Measurements from ENCODE around the gene CDK16. TPM values are rescaled to one million over a fixed set of nuclear protein-coding genes. Genes with fewer than 3 reads are reported as not detected.

CDK16 gene
- polyA plus RNA-seq, 1 of the 3 experiments (the other 2 are of a cell fraction): 116 TPM

DNA sequence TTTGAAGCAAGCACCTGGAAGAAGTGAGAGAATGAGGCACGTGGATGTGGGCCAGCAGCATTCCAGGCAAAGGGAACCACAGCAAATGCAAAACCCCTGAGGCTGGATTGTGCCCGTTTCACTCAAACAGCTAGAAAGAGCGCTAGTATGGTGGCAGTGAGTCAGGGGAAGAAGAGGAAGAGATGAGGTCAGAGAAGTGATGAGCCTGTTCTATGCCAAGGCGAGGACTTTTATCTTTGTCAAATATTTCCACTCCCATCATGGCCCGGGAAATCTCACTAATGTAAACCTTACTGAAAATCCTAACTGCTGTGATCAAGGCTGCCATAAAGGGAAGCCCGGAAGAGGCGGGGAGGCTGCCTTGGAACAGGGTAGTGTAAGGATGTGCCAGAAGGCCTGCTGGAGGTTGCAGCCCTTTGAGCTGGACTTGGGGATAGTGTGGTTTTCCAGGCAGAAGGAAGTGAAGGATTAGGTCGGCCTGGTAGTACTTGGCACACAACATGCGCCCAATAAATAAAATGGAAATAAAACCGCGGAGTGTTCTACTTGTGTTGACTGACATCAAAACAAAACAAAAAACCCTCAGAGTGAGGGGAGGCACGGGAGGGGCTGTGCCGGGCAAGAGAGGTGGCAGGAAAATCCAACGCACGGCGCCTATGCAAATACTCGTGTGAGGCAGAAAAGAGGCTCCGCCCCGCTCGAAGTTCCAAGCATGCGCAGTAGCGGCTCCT, 1.2 kb upstream of the CDK16 start:
- H3F3A ChIP-seq (replicated peaks; ENCODE audit: insufficient read depth): peaks cover 24% of the 10 kb centered on the region
- POLR2A ChIA-PET: interaction anchor here (0.7 to 1.5 kb wide), 4 partner anchors 12 to 168 kb away, joined by 3 to 10 read pairs (median 4); partner anchors contain the start of gene USP11
- no peaks in the 10 kb centered on the region for H3K27me3 ChIP-seq (ENCODE audit: insufficient read depth)
- no peaks in the 10 kb centered on the region for H3K9me2 ChIP-seq
- peaks cover 21 to 39% of the 10 kb centered on the region in 2 experiments for H3K36me3 ChIP-seq (replicated peaks in 1 of 2; ENCODE audit: control insufficient read depth in 1 of 2, insufficient read depth in 2 of 2, low read length in 1 of 2)
- TF ChIP-seq NRF1 (IDR thresholded peaks at IDR 0.05; ENCODE audit: low read depth, low read length) (no peak; the same call in 1 of the 2 replicates), GABPA (IDR thresholded peaks at IDR 0.05; ENCODE audit: low read depth) (no peak), TAF1 (IDR thresholded peaks at IDR 0.05; ENCODE audit: borderline replicate concordance, low read depth, low read length) (no peak), POLR2AphosphoS5 (IDR thresholded peaks at IDR 0.05; ENCODE audit: low read depth, low read length) (peak; percentile 33; the same call in 1 of the 2 replicates), YY1 (IDR thresholded peaks at IDR 0.05; ENCODE audit: low read depth) (no peak), EP300 (IDR thresholded peaks at IDR 0.05; ENCODE audit: borderline replicate concordance in 1 of 2, low read depth in 1 of 2, low read length in 1 of 2) (no peak), TCF12 (IDR thresholded peaks at IDR 0.05) (no peak), MXI1 (IDR thresholded peaks at IDR 0.05; ENCODE audit: low read depth, low read length) (no peak), ELF1 (IDR thresholded peaks at IDR 0.05) (no peak)
- TF ChIP-seq, protein P1, sequence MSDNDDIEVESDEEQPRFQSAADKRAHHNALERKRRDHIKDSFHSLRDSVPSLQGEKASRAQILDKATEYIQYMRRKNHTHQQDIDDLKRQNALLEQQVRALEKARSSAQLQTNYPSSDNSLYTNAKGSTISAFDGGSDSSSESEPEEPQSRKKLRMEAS (IDR thresholded peaks at IDR 0.05; ENCODE audit: low read depth): peak; percentile 11; the same call in 1 of the 2 replicates
- TF ChIP-seq, protein P2, sequence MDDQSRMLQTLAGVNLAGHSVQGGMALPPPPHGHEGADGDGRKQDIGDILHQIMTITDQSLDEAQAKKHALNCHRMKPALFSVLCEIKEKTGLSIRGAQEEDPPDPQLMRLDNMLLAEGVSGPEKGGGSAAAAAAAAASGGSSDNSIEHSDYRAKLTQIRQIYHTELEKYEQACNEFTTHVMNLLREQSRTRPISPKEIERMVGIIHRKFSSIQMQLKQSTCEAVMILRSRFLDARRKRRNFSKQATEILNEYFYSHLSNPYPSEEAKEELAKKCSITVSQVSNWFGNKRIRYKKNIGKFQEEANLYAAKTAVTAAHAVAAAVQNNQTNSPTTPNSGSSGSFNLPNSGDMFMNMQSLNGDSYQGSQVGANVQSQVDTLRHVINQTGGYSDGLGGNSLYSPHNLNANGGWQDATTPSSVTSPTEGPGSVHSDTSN (IDR thresholded peaks at IDR 0.05): no peak
- DNase-seq: peak; percentile 49
- no peaks in the 10 kb centered on the region for H3K9me3 ChIP-seq
- H3K4me1 ChIP-seq (ENCODE audit: control insufficient read depth in 1 of 2, insufficient read depth in 2 of 2, low read depth in 1 of 2, low read length in 1 of 2): peaks cover 7 to 30% of the 10 kb centered on the region in 2 experiments; a peak in 3 of 4 replicates
- WGBS (ENCODE audit: low lambda C conversion rate): 35% methylated on average over 11 of the region's 22 CpGs
- peak overlapping the region; percentile 65 for H3K4me2 ChIP-seq
- CTCF ChIA-PET: no interaction called here
- H4K20me1 ChIP-seq (ENCODE audit: insufficient read depth): peaks cover 43% of the 10 kb centered on the region
- H3K27ac ChIP-seq (ENCODE audit: low read depth in 2 of 2, low read length in 1 of 2): peak overlapping the region; percentile 84 to 90
- H3K79me2 ChIP-seq (ENCODE audit: insufficient read depth): peaks cover 40% of the 10 kb centered on the region
- H3K9ac ChIP-seq: peak overlapping the region; percentile 65
- no peak overlapping the region for H2AFZ ChIP-seq (ENCODE audit: low read depth)
- peak overlapping the region; percentile 23; a peak in 3 of 4 replicates for H3K4me3 ChIP-seq (ENCODE audit: low read depth in 2 of 2, low read length in 1 of 2)

DNA sequence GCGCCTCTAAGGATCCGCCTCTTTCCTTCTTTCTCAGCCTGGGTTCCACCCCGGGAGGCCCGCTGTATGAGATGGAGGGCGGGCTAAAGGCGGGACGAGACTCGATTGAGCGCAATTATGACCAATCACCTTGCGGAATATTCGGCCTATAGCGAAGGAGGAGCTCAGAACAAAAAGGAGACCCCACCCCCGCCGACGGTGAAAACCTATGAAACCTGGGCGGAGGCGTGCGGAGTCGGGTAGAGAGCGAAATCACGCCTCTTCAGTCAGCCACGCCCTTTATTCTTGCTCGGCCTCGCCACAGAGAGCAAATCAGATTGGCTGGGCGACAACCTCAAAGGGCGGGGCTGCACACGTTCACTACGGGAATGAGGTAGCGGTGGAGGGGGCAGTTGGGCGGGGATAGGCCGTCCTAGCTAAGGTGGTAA, 615 bp upstream of the CDK16 start:
- Histone ChIP-seq H3K9me3 (no peaks in the 10 kb centered on the region), H3K4me1 (ENCODE audit: control insufficient read depth in 1 of 2, insufficient read depth in 2 of 2, low read depth in 1 of 2, low read length in 1 of 2) (peaks cover 7 to 29% of the 10 kb centered on the region in 2 experiments; a peak in 3 of 4 replicates), H2AFZ (ENCODE audit: low read depth) (peak overlapping the region; percentile 84; the same call in 1 of the 2 replicates), H4K20me1 (ENCODE audit: insufficient read depth) (peaks cover 47% of the 10 kb centered on the region), H3K27ac (ENCODE audit: low read depth in 2 of 2, low read length in 1 of 2) (peak overlapping the region; percentile 92 to 96), H3K4me2 (peak overlapping the region; percentile 98), H3K9me2 (no peaks in the 10 kb centered on the region), H3K9ac (peak overlapping the region; percentile 95), H3F3A (replicated peaks; ENCODE audit: insufficient read depth) (peaks cover 24% of the 10 kb centered on the region), H3K4me3 (ENCODE audit: low read depth in 2 of 2, low read length in 1 of 2) (peak overlapping the region; percentile 88 to 90), H3K27me3 (ENCODE audit: insufficient read depth) (no peaks in the 10 kb centered on the region), H3K36me3 (replicated peaks in 1 of 2; ENCODE audit: control insufficient read depth in 1 of 2, insufficient read depth in 2 of 2, low read length in 1 of 2) (peaks cover 17 to 33% of the 10 kb centered on the region in 2 experiments), H3K79me2 (ENCODE audit: insufficient read depth) (peaks cover 44% of the 10 kb centered on the region)
- TF ChIP-seq, protein P3, sequence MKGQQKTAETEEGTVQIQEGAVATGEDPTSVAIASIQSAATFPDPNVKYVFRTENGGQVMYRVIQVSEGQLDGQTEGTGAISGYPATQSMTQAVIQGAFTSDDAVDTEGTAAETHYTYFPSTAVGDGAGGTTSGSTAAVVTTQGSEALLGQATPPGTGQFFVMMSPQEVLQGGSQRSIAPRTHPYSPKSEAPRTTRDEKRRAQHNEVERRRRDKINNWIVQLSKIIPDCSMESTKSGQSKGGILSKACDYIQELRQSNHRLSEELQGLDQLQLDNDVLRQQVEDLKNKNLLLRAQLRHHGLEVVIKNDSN (IDR thresholded peaks at IDR 0.05; ENCODE audit: borderline replicate concordance, low read depth): no peak
- peak; percentile 28; the same call in 1 of the 2 replicates for TF ChIP-seq SIN3A (IDR thresholded peaks at IDR 0.05; ENCODE audit: borderline replicate concordance, low read depth, low read length)
- TF ChIP-seq, protein P2 (IDR thresholded peaks at IDR 0.05): peak; percentile 98
- peak; percentile 18; the same call in 1 of the 2 replicates for TF ChIP-seq RFX5 (IDR thresholded peaks at IDR 0.05; ENCODE audit: low read length)
- TF ChIP-seq, protein P4, sequence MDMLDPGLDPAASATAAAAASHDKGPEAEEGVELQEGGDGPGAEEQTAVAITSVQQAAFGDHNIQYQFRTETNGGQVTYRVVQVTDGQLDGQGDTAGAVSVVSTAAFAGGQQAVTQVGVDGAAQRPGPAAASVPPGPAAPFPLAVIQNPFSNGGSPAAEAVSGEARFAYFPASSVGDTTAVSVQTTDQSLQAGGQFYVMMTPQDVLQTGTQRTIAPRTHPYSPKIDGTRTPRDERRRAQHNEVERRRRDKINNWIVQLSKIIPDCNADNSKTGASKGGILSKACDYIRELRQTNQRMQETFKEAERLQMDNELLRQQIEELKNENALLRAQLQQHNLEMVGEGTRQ (IDR thresholded peaks at IDR 0.05; ENCODE audit: borderline replicate concordance, low read depth, low read length): no peak
- TF ChIP-seq POLR2AphosphoS5 (IDR thresholded peaks at IDR 0.05; ENCODE audit: low read depth, low read length): 0 out of 2 replicates have a peak, but pooled peaks have one; percentile 26
- TF ChIP-seq NRF1 (IDR thresholded peaks at IDR 0.05; ENCODE audit: low read depth, low read length): peak; percentile 68; the same call in 1 of the 2 replicates
- peak; percentile 80 for TF ChIP-seq MXI1 (IDR thresholded peaks at IDR 0.05; ENCODE audit: low read depth, low read length)
- CTCF ChIA-PET: no interaction called here
- POLR2A ChIA-PET: interaction anchor here (0.7 to 1.5 kb wide), 4 partner anchors 13 to 167 kb away, joined by 3 to 10 read pairs (median 4); partner anchors contain the start of gene USP11
- peak; percentile 95 for DNase-seq
- under 1% methylated on average over 24 of the region's 31 CpGs for WGBS (ENCODE audit: low lambda C conversion rate)

Data from SK-N-SH (cell line).